HG03460 (cell line): Measurements from ENCODE around the gene SPATA6.
"Not testable (repeated sequence)": the region's sequence is repeated elsewhere in the genome, so short reads cannot be mapped to it uniquely, and the experiment has no call there.

Experiments
- ATAC-seq: cut with Tn5 transposase; IDR thresholded peaks from one replicate; pipeline ENCODE4 v1.9.1; 2021; ENCODE audit not compliant: unreplicated experiment

SPATA6 gene

GRCh38 chr1:48462716-48463302, 9.2 kb downstream of the SPATA6 start:
- ATAC-seq: no peak

DNA sequence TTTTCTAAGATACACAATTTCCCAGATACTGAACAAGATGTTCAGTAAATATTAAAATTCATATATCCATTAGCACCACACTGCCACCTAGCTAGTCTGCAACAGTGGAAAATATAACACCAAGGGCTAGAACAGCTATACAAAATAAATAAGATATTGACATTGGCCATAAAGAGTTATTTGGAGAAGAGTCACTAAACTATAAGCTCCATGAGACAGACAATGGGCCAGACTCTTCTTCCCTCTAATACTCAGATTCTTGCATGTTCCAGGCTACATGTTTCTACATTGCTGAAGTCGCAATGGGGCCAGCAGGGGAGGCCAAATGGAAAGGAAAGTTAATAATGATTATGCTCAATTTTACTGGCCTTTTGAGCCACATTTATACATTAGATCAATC, 21.5 kb downstream of the SPATA6 start:
- ATAC-seq: no peak

DNA sequence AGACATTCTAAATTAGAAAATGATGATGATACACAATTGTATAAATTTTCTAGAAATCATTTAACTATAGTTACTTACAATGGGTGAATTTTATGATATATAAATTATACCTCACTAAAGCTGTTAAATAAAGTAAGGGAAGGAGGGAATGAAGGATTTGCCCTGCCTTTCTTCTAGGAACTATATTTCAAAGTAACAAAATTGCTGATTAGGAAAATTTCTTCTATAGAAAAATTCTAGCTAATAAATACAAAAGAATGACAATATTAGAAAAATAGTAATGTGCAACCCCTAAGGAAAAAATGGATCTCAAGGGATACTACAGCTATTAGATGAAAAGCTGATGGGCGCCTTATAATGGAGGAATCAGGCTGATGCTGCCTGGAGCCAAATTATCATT, 23.1 kb downstream of the SPATA6 start:
- ATAC-seq: no peak

DNA sequence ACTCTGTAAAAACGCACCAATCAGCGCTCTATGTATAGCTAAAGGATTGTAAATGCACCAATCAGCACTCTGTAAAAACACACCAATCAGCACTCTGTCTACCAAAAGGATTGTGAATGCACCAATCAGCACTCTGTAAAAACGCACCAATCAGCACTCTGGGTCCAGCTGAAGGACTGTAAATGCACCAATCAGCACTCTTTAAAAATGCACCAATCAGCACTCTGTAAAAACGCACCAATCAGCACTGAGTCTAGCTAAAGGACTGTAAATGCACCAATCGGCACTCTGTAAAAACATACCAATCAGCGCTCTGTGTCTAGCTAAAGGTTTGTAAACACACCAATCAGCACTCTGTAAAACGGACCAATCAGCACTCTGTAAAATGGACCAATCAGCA, 27.8 kb downstream of the SPATA6 start:
- not testable (repeated sequence) for ATAC-seq

GRCh38 chr1:48442864-48443619, 29.0 kb downstream of the SPATA6 start:
- ATAC-seq: no peak

DNA sequence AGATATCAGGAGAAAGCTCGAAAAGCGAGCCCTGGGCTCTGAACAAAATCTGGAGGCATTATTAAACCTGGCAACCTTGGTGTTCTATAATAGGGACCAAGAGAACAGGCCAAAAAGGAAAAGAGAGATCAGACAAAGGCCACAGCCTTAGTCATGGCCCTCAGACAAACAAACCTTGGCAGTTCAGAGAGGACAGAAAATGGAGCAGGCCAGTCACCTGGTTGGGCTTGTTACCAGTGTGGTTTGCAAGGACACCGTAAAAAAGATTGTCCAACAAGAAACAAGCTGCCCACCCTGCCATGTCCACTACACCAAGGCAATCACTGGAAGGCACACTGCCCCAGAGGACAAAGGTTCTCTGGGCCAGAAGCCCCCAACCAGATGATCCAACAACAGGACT, 31.2 kb downstream of the SPATA6 start:
- ATAC-seq: not testable (repeated sequence)

DNA sequence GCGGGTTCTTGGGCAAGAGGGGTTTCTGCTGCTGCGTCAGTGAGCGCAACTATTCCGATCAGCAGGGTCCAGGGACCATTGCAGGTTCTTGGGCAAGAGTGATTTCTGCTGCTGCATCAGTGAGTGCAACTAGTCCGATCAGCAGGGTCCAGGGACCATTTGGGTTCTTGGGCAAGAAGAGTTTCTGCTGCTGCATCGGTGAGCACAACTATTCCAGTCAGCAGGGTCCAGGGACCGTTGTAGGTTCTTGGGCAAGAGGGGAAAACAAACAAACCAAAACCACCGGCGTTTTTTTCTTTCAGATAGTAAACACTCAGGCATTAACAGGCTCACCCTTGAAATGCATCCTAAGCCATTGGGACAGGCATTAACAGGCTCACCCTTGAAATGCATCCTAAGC, 32.6 kb downstream of the SPATA6 start:
- ATAC-seq: no peak

GRCh38 chr1:48437379-48437778, 34.6 kb downstream of the SPATA6 start:
- not testable (repeated sequence) for ATAC-seq

GRCh38 chr1:48435312-48436002, 36.5 kb downstream of the SPATA6 start:
- ATAC-seq: not testable (repeated sequence)

DNA sequence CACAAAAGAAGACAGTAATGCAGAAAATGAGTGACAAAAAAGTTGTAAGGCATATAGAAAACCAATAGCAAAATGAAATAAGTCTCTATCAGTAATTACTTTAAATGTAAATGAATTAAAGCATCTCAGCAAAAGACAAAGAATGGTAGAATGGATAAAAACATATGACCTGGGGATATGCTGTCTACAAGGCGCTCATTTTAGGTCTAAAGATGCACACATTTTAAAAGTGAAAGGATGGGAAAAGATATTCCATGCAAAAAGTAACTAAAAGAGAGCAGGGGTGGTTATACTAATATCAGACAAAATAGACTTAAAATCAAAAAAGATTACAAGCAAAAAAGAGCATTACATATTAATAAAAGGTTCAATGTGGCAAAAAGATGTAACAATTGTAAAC, 41.2 kb downstream of the SPATA6 start:
- ATAC-seq: no peak

GRCh38 chr1:48422009-48422408, 50.0 kb downstream of the SPATA6 start:
- ATAC-seq: no peak

DNA sequence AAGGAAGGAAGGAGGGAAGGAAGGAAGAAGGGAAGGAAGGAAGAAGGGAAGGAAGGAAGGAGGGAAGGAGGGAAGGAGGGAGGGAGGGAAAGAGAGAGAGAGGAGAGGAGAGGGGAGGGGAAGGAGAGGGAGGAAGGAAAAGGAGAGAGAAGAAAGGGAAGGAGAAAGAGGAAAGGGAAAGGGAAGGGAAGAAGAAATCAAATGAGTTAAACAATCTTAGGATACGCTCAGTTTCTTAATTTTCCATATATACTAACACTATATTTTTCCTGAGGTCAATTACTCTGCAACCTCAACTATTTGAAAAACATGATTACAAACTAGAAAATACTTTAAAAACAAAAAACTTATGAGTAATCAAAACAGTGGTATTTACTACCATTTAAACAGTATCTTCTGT, 53.3 kb downstream of the SPATA6 start:
- ATAC-seq: no peak

DNA sequence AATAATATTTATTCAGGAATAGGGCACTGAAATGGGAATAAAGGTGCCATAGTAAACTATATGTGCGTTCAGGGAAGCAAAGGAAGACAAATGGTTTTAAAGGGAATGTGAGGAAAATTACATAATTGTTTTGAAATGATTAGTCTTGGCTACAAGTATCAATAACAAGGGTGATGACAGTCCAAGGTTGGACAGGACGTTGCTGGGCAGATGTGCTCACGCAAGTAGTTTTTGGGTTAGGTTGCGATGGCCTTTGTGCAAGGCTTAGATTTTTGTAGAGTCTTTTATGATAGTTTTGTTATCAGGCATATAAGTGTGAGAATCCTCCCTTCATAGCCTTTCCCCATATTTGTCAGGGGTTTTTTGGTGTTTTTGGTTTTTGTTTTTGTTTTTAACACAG, 57.0 kb downstream of the SPATA6 start:
- no peak for ATAC-seq

GRCh38 chr1:48414264-48414663, 57.7 kb downstream of the SPATA6 start:
- ATAC-seq: no peak

DNA sequence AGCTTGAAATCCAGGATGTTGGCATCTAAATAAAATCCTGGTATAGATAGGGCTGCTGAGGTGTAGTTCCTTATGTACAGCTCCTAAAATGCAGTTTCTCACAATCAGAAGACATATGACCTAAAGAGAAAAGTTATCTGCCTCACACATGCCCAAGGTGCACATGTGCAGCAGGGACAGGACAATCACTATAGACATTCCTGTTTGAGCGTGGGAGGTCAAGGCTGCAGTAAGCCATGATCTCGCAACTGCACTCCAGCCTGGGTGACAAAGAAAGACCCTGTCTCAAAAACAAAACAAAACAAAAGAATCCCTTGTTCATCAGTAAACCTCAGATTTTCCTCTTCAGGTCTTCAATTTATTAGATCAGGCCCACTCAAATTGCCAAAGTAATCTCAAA, 66.1 kb downstream of the SPATA6 start:
- no peak for ATAC-seq

DNA sequence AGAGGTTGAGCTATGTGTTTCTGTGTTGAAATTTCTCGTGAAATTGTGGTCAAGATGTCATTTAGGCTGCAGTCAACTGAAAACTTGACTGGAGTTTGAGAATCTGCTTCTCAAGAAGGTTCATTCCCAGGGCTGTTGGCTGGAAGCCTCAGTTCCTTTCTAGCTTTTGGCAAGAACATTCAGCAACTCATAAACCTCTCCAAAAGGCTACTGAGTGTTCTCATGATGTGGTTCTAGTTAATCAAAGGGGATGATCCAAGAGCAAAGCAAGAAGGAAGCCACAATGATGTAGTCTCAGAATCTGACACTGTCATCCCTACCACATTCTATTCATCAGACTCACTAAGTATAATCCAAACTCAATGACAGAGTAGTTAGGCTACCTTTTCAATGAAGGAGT, 66.6 kb downstream of the SPATA6 start:
- ATAC-seq: no peak

DNA sequence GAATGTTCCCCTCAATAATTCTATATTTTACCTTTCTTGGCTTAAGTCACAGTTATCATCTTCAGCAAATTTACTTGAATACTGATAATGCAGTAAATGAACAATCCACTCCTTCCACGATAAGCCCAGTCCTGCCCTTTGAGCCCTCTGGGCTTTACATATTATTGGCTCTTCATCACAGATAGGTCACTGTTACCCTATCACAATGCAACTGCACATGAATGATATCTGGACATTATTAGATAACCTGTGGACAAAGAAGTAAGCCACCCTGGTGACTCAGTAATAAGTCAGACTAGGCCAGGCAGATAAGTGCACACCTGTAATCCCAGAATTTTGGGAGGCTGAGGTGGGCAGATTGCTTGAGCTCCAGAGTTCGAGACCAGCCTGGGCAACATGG, 69.4 kb downstream of the SPATA6 start:
- ATAC-seq: no peak

DNA sequence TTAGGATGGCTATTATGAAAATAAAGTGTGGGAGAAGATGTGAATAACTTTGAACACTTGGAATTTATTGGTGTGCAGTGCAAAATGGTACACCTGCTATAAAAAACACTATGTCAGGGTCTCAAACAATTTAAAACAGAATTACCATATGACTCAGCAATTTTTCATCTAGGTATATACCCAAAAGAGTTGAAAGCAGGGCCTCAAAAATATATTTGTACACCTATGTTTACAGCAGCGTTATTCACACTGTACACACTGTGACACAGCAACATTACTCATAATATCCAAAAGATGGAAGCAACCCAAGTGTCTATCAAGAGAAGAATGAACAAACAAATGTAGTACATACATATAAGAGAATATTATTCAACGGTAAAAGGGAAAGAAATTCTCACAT, 75.8 kb downstream of the SPATA6 start:
- no peak for ATAC-seq

GRCh38 chr1:48391926-48392325, 80.1 kb downstream of the SPATA6 start:
- ATAC-seq: no peak

DNA sequence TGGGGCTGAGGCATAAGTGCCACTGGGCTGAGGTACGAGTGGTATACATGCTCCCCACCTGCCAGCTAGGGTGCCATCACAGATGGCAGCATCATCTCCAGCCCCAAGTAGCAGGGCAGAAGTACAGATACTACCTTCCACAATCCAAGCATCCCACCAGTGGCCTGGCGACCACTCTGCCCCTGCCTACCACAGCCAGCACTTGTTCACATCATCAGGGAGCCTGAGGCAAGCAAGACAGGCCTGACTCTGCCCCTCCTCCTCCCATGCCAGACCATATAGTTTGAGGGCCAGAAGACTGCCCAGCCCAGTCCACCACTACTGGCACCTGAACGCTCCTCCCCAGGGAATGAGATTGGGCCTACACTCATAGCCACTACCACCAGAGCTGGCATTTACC, 84.6 kb downstream of the SPATA6 start:
- no peak for ATAC-seq

- no peak for ATAC-seq
Observed at GRCh38 chr1:48374785-48375184, 97.2 kb downstream of the SPATA6 start.

DNA sequence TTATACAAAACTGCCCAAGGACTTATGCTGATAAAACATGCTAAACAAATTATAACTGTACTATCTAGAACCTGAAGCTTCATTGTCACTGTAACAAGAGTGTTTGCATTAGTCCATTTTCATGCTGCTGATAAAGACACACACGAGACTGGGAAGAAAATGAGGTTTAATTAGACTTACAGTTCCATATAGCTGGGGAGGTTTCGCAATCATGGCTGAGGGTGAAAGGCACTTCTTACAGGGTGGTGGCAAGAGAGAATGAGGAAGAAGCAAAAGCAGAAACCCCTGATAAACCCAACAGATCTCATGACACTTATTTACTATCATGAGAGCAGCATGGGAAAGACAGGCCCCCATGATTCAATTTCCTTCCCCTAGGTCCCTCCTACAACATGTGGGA, 100.4 kb downstream of the SPATA6 start:
- no peak for ATAC-seq
